HT-29 (cell line): ENCODE results near the gene DNM2. TPM values are rescaled to one million over a fixed set of nuclear protein-coding genes. Genes with fewer than 3 reads are reported as not detected.
A peak's percentile ranks its signal among the peaks of the same experiment; 100 is the strongest.
"Not testable (repeated sequence)": the region's sequence is repeated elsewhere in the genome, so short reads cannot be mapped to it uniquely, and the experiment has no call there.

Experiments used
- DNase-seq: peaks from one replicate; pipeline ENCODE4 v3.0.0-alpha.2; 2015; ENCODE audit warnings: low spot score
- total RNA-seq: library from RNA; depleted of rRNA; stranded (reverse); fragments of >200 nt; shearing (Covaris generic); gene quantifications from 2 replicates; pipeline ENCODE4 v1.2.3, GENCODE V29; 2014

The DNM2 gene
- total RNA-seq, 1 experiment from 2014 or later = 196 TPM

DNA sequence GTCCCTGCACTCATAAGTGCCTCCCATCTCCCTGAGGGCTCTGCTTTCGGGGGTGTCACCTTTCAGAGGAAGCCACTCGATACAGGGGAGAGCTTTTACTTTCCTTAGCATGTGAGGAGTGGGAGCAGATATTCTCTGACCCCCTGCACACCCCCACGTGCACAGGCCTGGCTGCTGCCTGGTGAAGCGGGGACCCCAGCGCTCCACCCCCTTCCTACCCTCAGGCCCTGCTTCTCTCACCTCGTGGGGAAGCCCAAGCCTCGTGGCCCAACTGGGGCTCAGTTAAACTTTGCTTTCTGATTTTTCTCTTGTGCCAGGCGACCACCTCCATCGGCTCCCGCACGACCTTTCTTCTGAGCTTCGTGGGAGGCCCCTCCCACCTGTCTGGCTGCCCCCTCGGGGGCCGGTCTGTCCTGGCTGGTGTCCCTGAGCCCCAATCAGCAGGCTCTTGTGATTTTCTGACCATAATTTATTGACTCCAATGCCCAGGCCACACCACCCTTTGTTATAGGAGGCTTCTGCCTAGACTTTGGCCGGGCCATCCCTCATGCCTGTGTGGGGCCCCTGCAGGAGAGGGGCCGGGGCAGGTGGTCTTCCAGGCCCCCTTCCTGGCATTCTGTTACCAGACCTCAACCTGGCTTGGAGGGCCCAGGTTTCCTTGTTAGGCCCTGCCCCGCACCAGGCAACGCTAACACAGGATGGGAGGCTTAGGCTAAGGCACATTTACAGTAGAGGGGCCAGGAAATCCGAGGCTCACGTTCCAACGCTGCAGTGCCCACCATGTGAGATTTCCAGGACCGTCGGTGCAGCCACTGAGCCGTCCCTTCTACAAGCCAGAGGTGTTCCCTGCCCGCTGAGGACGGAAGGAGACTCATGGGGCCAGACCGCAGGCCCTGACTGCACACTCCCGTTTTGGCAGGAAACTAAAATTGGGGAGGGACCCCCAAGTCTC, 114.4 kb downstream of the DNM2 start:
- no peak for DNase-seq

DNA sequence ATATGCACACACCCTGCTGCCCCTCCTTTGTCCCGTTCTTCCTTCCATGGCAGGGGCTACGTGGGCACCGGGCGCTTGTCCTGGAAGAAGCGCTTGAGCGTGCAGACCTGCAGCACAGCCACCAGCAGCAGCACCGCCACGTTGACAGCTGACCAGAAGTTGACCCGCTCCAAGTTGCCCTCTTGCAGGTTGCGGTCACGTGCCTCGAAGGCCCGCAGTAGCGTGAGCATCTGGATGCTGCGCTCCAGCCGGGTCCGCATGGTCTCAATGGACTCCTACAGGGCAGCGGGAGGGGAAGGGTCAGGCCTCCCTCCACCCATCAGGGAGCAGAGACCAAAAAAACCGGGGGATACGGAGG, 115.0 kb downstream of the DNM2 start:
- DNase-seq = no peak

DNA sequence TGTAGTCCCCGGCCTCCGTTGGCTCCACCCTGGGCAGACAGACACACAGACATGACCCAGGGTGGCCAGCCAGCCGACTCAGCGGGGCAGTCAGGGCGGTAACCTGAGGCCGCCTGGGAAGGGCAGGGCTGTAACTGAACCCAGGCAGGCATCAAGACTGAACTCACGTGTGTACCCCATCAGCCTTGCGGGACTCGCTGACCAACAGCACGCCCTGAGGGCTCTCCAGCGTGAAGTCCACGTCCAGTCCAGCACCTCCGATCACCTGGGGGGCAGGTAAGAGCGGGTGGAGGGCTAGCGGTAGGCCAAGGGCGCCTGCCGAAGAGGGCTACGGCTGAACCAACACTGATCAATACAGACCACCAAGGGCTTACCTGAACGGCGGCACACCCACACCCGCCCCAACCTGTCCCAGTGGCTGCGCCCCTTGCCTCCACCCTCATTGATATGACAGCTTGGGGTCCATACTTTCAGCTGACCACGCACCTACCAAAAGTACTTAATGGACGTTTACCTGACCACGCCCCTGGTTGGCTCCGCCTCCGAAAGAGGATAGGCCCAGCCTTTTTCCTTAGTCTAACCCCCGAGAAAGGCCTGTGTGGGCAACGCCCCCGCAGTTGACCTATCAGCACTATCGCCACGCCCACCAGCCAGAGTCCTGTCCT, 117.3 kb downstream of the DNM2 start:
- no peak for DNase-seq

DNA sequence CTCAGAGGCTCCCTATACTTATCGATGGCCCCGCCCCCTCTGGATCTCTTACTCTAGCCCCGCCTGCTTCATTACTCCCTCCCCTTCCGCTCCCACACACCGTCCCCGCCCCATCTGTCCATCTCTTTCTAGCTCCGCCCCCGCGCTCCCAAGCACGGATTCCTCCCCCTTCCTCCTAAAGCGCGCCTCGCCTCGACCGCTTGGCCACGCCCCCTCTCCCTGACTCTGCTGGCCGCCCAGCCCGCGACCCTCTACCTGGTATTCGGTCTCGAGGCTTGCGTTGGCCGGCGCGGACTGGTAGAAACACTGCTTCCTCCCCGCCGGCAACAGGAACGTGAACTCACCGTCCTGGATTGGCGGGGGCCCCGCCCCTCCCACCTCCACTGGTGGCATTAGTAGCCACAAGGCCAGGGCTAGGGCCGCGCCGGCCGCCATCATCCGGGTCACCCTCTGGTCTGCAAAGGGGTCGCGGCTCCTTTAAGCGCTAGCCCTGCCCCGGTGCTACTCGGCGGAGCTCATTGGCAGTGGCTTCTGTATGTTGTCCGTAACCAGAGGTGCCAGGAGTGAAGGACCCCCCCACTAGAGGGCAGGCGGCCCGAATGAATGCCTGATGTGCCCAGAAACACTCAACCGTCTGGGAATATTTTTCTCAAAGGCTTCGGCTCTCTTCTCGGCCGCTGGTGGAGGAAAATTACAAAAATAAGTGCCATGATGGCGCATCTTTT, 118.0 kb downstream of the DNM2 start, which contains the start of gene TMED1:
TMED1 (minus strand) TSS at position 459 of the 725 bp plus-strand sequence; CDS start at position 438, 21 bp downstream.
- DNase-seq = peak; percentile 99

DNA sequence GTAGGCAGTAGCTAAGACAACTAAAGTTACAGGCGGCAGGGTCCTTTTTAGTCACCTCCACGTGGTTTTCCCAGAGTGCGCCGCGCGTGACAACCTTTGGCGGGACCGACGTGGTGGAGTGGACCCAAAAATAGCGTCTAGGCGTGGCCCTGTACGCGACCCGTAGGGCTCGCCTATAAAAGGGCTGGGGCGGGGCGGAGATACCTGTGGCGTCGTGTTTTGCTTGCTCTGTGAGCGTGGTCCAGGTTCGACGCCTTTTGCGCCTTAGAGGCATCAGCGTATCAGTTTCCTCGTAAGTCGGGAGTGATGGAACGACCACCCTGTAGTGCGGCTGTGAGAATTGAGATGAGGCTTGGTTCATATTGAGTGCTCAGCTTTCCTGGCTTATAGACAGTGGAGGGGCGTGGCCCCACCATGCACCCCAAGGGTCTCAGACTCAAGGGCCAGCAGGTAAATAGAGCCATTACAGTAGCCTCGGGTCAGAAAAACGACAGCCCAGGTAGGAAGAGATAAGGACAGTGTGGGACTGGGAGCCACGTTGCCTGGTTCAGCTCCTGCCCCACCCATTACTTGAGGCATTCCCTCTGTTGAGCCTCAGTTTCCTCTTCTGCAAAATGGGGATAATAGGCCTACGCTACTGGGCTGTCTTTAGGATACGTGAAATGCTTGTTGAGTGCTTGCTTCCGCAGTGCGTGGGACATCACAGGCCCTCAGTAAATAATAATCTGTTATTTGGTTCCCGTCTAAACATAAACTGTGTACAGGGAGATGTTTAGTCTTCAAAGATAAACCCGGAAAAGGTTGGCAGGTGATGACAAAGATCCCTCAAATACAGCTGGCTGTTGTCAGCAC, 118.8 kb downstream of the DNM2 start:
- DNase-seq = no peak

GRCh38 chr19:10837649-10838048, 119.8 kb downstream of the DNM2 start:
- DNase-seq = not testable (repeated sequence)

GRCh38 chr19:10838377-10838776, 120.5 kb downstream of the DNM2 start:
- DNase-seq = no peak

DNA sequence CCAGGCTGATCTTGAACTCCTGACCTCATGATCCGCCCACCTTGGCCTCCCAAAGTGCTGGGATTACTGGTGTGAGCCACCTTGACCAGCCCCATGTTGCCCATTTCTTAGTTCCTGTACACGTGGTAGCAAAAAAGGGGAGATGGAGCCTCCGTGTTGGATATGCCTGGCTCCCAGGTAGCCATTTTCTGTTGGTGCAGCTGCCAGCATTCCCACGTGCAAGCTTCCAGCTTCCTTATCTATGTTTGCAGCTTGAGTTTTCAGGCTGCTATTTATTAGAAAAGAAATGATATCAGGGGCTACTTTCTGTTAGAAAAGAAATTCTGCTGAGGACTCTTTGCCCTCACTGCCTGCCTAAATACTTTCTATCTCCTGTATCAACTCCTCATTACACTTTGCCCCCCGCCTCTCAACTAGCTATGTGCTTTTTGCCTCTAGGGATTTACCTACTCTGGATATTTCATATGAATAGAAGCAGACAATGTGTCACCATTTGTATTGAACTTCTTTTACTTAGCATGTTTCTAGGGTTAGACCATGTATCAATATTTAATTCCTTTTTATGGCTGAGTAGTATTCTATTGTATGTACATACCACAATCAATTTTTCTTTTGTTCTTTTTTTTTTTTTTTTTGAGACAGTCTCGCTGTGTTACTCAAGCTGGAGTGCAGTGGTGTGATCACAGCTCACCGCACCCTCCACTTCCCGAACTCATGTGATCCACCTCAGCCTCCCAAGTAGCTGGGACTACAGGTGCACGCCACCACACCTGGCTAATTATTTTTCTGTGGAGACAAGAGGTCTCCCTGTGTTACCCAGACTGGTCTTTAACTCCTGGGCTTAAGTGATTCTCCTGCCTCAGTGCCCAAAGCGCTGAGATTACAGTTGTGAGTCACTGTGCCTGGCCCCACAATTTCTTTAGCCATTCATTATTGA, 121.5 kb downstream of the DNM2 start:
- no peak for DNase-seq

GRCh38 chr19:10842788-10843187, 124.9 kb downstream of the DNM2 start:
- no peak for DNase-seq

DNA sequence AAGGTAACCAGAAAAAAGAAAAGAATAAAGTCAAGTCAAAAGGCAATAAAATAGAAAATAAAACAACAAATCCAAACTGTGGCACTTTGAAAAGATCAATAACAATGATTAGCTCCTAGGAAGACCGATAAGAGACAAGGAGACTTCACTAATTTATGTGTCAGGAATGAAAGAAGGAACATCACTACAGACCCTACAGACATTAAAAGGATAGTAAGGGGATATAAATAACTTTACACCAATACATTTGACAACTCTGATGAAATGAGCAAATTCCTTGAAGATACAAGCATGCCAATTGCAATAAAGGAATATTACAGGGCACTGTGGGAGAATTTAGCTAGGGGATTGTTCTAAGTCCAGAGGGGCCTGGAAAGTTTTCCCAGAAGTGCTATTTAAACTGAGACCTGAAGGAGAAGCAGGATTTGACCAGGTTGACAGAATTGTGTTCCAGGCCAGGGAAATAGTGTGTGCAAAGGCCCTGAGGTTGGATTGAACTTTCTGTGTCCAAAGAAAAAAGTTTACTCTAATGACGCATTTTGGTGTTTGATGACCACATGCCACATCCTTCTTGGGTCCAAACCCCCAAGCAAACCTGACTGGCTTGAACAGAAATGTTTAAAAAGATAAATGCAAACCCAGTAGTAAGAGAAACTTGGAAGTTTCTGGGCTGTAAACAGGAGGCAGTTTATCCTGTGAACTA, 128.8 kb downstream of the DNM2 start:
- DNase-seq = no peak

- no peak for DNase-seq
Measured at GRCh38 chr19:10848230-10848856, 130.5 kb downstream of the DNM2 start, which contains the start of gene C19orf38. Gene C19orf38 (plus strand): TSS chr19:10848415. CDS start chr19:10848509, 94 bp downstream.

DNA sequence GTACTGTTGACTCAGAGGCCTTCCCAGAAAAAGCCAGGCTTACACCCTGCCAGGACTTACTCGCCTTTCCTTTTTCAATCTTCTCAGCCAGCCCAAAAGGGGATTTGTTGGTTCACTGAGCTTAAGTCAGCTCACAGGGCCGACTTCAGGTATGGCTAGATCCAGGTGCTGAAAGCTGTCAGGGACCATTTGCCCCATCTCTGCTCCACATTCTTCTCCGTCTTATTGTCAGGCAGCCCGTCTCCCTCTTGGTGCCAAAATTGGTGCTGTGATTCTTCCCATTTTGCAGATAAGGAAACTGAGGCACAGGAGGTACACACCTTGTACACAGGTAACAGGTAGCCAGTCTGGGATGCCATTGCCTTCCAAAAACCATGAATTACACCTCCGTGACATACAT, 132.8 kb downstream of the DNM2 start:
- no peak for DNase-seq

DNA sequence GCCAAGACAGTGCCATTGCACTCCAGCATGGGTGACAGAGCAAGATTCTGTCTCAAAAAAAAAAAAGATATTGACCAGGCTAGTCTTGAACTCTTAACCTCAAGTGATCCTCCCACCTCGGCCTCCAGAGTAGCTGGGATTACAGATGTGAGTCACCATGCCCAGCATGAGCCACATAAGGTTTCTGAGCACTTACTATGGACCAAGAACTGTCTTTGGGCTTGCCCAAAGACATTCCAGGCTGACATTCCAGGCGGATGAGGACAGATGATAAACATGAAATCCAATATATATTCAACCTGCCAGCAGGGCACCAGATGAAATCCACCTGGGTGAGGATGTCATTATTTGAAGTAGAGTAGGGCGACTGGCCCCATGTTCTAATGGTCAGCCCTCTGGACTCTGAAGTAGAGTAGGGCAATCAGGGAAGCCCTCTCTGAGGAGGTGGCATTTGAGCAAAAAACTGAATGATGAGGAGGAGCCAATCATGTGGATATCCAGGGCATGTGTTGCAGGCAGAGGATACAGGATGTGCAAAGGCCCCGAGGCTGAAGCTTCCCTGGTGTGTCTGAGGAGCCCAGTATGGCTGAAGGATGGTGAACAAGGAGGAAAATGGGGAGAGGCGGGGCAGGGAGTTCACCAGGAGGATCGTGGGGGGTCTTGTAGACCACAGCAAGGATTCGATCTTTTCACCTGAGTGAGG, 134.4 kb downstream of the DNM2 start:
- DNase-seq = no peak

- DNase-seq = no peak
Measured at GRCh38 chr19:10852941-10853340, 135.1 kb downstream of the DNM2 start.

DNA sequence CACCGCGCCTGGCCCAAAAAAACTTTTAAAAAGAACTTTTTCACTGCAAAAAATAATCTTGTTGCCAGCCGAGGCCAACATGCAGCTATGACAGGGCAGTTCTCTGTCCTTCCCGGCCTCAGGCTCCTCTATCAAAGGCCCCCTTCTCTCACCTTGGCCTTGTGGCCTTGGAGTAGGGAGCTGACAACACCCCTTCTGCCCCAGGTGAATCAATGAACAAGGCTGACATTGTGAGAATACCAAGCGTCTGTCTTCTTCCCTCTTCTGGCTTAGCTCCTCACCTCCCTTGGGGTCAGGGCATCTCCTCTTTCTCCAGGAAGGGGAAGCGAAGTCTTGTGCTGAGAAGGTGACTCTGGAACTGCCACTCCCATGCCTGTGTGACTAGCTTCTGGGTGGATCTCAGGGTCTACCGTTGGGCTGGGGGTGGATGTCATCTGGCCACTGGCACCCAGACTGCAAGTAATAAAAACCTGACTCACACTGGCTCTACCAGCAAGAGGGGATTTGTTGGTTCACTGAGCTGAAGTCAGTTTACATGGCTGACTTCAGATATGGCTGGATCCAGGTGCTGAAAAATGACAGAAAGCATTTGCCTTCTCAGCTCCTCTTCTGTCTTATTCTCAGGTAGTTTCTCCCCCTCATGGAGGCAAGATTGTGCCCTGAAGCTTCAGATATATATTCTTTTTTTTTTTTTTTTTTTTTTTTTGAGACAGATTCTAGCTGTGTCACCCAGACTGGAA, 136.6 kb downstream of the DNM2 start:
- no peak for DNase-seq

GRCh38 chr19:10855879-10856522, 138.1 kb downstream of the DNM2 start:
- peak; percentile 23 for DNase-seq

GRCh38 chr19:10856899-10857298, 139.0 kb downstream of the DNM2 start:
- DNase-seq = not testable (repeated sequence)
